ENCODE results near the gene CPN1. TPM values are rescaled to one million over a fixed set of nuclear protein-coding genes. Genes with fewer than 3 reads are reported as not detected.

CPN1 gene
- total and polyA plus RNA-seq, 2 donors (not counting 3 experiments of a cell fraction or from before 2014, with no cell fraction given): not detected

- ChIA-PET POLR2A (no interaction called here), CTCF (interaction anchor here (0.8 kb wide), 1 partner anchor 16 kb away, joined by 3 read pairs; no protein-coding TSS in a partner anchor)
- no peaks in the 10 kb centered on the region for H3K9me1 ChIP-seq (replicated peaks; ENCODE audit: control insufficient read depth, extremely low read depth, insufficient read depth, low read length)
- peaks cover 14 to 19% of the 10 kb centered on the region in 2 experiments for H3K27me3 ChIP-seq (ENCODE audit: control insufficient read depth in 2 of 2, insufficient read depth in 2 of 2, low read length in 2 of 2)
- H3K36me3 ChIP-seq (ENCODE audit: control insufficient read depth in 2 of 2, extremely low read depth in 1 of 2, insufficient read depth in 2 of 2, low read length in 2 of 2): no peaks in the 10 kb centered on the region
- H3K9ac ChIP-seq (replicated peaks; ENCODE audit: extremely low read depth, insufficient read depth, low read length): no peak overlapping the region
- H3K79me2 ChIP-seq (ENCODE audit: control insufficient read depth, insufficient read depth, low read length): no peaks in the 10 kb centered on the region
- H3K4me2 ChIP-seq (ENCODE audit: insufficient read depth, low read length): no peak overlapping the region
- FAIRE-seq (no peak), DNase-seq (ENCODE audit: low read depth, low spot score) (no peak)
- intact Hi-C loops (cut with micrococcal nuclease): no loop called here
- dilution Hi-C loops (cut with MboI; ENCODE audit: extremely low pct_ligation_motif_present, low sequenced_read_pairs): no loop called here
- no peak overlapping the region for H3K4me3 ChIP-seq (replicated peaks in 1 of 3; ENCODE audit: insufficient read depth in 1 of 3, low read depth in 1 of 3, low read length in 3 of 3)
- H3K9me3 ChIP-seq (replicated peaks; ENCODE audit: control insufficient read depth, insufficient read depth, low read length): no peaks in the 10 kb centered on the region
- no peak for TF ChIP-seq FOS (IDR thresholded peaks at IDR 0.05; ENCODE audit: borderline replicate concordance, insufficient read depth, low read length)
- no peak overlapping the region for H2AFZ ChIP-seq (ENCODE audit: low read depth, low read length)
- H3K4me1 ChIP-seq (ENCODE audit: control insufficient read depth, extremely low read depth, insufficient read depth, low read length): no peaks in the 10 kb centered on the region
- no peak overlapping the region for H3K27ac ChIP-seq (ENCODE audit: insufficient read depth, low read depth, low read length)
- H4K20me1 ChIP-seq (replicated peaks; ENCODE audit: control insufficient read depth, extremely low read depth, insufficient read depth, low read length): no peaks in the 10 kb centered on the region
- no TSS peak for BruUV-seq (replicated peaks)
Measured at GRCh38 chr10:100061401-100061800, 20.3 kb downstream of the CPN1 start.

GRCh38 chr10:100057948-100058347, 23.7 kb downstream of the CPN1 start:
- no peak for FAIRE-seq

More at GRCh38 chr10:100057948-100058347, 23.7 kb downstream of the CPN1 start:
- TF ChIP-seq FOS (IDR thresholded peaks at IDR 0.05; ENCODE audit: borderline replicate concordance, insufficient read depth, low read length): no peak
- TF ChIP-seq GATA2 (IDR thresholded peaks at IDR 0.05; ENCODE audit: insufficient read depth, insufficient read length, low read depth, low read length): no peak
- TF ChIP-seq JUN (IDR thresholded peaks at IDR 0.05; ENCODE audit: borderline replicate concordance, insufficient read depth, insufficient read length, low read depth): no peak
- TF ChIP-seq CTCF (IDR thresholded peaks at IDR 0.05; ENCODE audit: extremely low read depth in 1 of 2, insufficient read depth in 1 of 2, low read depth in 1 of 2, low read length in 2 of 2): no peak
- TF ChIP-seq MAX (IDR thresholded peaks at IDR 0.05; ENCODE audit: insufficient read depth, insufficient read length): no peak
- no peak for TF ChIP-seq POLR2A (IDR thresholded peaks at IDR 0.05; ENCODE audit: low read depth, low read length)
- no peak for TF ChIP-seq EZH2 (IDR thresholded peaks at IDR 0.05; ENCODE audit: borderline replicate concordance, low read depth, low read length, severe bottlenecking)
- no peak for TF ChIP-seq MYC (IDR thresholded peaks at IDR 0.05; ENCODE audit: low read depth, low read length)
- no peak for TF ChIP-seq POLR2AphosphoS5 (IDR thresholded peaks at IDR 0.05; ENCODE audit: insufficient read depth, low read depth, low read length)
- BruUV-seq (replicated peaks): no TSS peak
- no peaks in the 10 kb centered on the region for H3K9me3 ChIP-seq (replicated peaks; ENCODE audit: control insufficient read depth, insufficient read depth, low read length)
- no peaks in the 10 kb centered on the region for H3K79me2 ChIP-seq (ENCODE audit: control insufficient read depth, insufficient read depth, low read length)
- no peak for DNase-seq (ENCODE audit: low read depth, low spot score)
- H3K9me1 ChIP-seq (replicated peaks; ENCODE audit: control insufficient read depth, extremely low read depth, insufficient read depth, low read length): no peaks in the 10 kb centered on the region
- no peak overlapping the region for H3K9ac ChIP-seq (replicated peaks; ENCODE audit: extremely low read depth, insufficient read depth, low read length)
- no peaks in the 10 kb centered on the region for H3K4me1 ChIP-seq (ENCODE audit: control insufficient read depth, extremely low read depth, insufficient read depth, low read length)
- POLR2A ChIA-PET: no interaction called here
- no peaks in the 10 kb centered on the region for H3K36me3 ChIP-seq (ENCODE audit: control insufficient read depth in 2 of 2, extremely low read depth in 1 of 2, insufficient read depth in 2 of 2, low read length in 2 of 2)
- intact Hi-C loops (cut with micrococcal nuclease): no loop called here
- H3K27ac ChIP-seq (ENCODE audit: insufficient read depth, low read depth, low read length): no peak overlapping the region
- H4K20me1 ChIP-seq (replicated peaks; ENCODE audit: control insufficient read depth, extremely low read depth, insufficient read depth, low read length): no peaks in the 10 kb centered on the region
- peaks cover 18 to 25% of the 10 kb centered on the region in 2 experiments for H3K27me3 ChIP-seq (ENCODE audit: control insufficient read depth in 2 of 2, insufficient read depth in 2 of 2, low read length in 2 of 2)
- H3K4me3 ChIP-seq (replicated peaks in 1 of 3; ENCODE audit: insufficient read depth in 1 of 3, low read depth in 1 of 3, low read length in 3 of 3): no peak overlapping the region
- CTCF ChIA-PET: interaction anchor here (1.0 to 1.3 kb wide), 2 partner anchors 11 to 12 kb away, joined by 3 to 4 read pairs; no protein-coding TSS in a partner anchor
- dilution Hi-C loops (cut with MboI; ENCODE audit: extremely low pct_ligation_motif_present, low sequenced_read_pairs): no loop called here
- no peak overlapping the region for H3K4me2 ChIP-seq (ENCODE audit: insufficient read depth, low read length)
- H2AFZ ChIP-seq (ENCODE audit: low read depth, low read length): no peak overlapping the region
